Nucleus accumbens (tissue), 56 donors: ENCODE results near the gene NKIRAS1.
"Not testable (repeated sequence)": the region's sequence is repeated elsewhere in the genome, so short reads cannot be mapped to it uniquely, and the experiment has no call there.

Experiments
- DNase-seq, 56 donors: peaks; one replicate each; lab custom pipeline; 2025; lab: John Stamatoyannopoulos, UW

The NKIRAS1 gene

GRCh38 chr3:23874359-23875112, 42.3 kb downstream of the NKIRAS1 start:
- DNase-seq, result no peak

DNA sequence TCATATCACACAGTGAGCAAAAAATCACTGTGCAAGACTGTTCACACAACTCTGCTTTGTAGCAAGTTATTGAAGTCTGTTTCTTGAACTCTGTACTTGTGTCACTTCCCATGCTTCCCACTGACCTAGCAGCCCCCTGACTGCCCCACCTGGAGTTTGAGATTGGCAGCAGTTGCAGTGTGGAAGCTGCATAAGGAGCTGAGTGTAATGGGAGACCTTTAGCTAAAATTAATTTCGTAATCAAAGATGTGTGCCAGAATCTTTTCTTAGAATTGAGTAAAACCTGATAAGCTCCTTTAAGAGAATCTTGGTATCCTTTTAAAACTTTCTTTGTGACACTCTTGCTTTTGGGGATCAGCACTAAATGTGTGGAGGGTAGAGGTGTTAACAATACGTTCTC, 42.8 kb downstream of the NKIRAS1 start:
- DNase-seq, result no peak

GRCh38 chr3:23872330-23872729, 44.5 kb downstream of the NKIRAS1 start:
- DNase-seq, result no peak

DNA sequence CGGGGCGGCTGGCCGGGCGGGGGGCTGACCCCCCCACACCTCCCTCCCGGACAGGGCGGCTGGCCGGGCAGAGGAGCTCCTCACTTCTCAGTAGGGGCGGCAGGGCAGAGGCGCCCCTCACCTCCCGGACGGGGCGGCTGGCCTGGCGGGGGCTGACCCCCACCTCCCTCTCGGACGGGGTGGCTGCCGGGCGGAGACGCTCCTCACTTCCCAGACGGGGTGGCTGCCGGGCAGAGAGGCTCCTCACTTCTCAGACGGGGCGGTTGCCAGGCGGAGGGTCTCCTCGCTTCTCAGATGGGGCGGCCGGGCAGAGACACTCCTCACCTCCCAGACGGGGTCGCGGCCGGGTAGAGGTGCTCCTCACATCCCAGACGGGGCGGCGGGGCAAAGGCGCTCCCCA, 45.4 kb downstream of the NKIRAS1 start:
- DNase-seq, result not testable (repeated sequence)

GRCh38 chr3:23870663-23871043, 46.1 kb downstream of the NKIRAS1 start:
- not testable (repeated sequence) for DNase-seq

GRCh38 chr3:23869977-23870662, 46.7 kb downstream of the NKIRAS1 start:
- DNase-seq, result no peak

DNA sequence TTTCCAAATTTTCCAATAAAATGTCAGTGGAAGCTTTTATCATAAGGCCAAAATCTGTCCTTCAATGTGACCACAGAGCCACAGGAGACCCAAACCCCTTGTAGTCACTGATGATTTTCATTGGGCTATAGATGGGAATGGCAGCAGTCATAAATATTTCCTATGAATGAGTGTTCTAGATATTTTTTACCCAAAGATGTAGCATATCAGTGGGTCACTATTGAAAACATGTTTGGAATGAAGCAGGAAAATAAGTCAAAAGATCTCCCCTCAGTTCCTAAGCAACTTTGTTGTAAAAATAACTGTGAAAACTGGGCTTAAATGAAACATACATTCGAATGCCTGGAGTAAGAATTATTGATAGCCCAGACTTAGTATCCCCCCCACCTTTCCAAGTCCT, 49.0 kb downstream of the NKIRAS1 start:
- no peak for DNase-seq

- no peak for DNase-seq
These were observed 49.4 kb downstream of the NKIRAS1 start for GRCh38 chr3:23867400-23867799.

DNA sequence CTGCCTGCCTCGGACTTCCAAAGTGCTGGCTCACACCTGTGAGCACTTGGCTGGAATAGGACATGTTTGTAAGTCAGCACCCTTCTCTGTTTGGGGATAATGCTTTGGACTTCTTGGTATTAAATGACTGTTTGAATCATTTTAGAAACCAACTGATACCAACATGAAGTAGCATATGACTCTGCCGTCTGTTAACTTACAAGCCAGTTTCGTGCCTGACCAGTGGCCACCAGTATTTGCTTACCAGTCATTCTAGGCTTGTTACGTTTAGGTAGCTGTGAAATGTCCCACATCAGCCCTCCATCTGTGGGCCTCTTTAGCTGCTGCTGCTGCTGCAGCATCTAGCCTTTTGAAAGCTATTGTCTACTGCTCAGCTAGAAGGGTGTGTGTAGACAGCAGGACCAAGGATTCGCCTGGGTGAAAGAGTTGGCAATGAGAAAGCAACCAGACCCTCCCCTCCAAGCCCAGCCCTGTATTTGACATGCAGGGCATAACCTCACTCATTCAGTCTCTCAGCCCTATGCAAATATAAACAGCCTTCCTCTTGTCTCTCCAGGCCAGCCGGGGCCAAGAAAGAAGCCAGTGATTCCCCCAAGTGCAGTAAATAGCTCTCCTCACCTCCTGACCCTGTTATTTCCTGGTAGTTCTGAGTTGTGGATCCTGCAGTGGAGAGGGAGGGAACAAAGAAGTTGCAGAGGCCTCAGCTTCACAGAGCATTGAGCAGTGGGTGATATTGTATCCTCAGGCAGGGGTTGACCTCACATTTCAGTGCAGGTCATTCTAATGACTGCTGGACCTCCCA, 51.0 kb downstream of the NKIRAS1 start:
- peak in 47 of 56 donors; percentile 5 to 73 (median 41) for DNase-seq

- peak in 1 of 56 donors; percentile 8 for DNase-seq
These were observed 51.9 kb downstream of the NKIRAS1 start for GRCh38 chr3:23864931-23865330.

DNA sequence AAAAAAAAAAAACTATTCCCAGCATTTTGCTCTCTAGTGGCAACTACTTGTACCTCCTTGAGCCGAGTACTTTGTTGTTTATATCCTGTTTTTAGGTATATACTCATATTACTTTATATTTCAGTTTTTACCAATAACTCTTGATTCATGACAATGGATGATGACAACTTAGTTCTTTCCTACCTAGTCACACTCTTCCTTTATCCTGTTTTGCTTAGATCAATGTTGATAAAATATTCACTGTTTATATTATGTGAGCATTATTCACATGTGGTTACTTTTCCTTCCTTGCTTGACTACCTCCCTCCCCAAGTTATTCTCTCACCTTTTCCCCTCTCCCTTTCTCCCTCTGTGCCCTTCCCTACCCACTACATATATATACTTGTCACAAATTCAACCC, 53.7 kb downstream of the NKIRAS1 start:
- DNase-seq, result no peak

DNA sequence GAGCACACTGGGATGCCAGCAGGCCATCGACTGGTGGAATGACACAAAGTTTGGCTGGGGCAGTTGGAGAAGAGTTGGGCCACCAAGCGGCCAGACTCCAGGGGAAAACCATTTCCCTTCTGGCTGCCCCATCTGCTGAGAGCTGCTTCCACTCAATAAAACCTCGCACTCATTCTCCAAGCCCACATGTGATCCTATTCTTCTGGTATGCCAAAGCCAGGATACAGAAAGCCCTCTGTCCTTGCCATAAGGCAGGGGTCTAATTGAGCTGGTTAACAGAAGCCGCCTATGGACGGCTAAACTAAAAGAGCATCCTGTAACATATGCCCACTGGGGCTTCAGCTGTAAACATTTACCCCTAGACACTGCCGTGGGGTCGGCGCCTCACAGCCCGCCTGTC, 55.1 kb downstream of the NKIRAS1 start:
- DNase-seq, result no peak

DNA sequence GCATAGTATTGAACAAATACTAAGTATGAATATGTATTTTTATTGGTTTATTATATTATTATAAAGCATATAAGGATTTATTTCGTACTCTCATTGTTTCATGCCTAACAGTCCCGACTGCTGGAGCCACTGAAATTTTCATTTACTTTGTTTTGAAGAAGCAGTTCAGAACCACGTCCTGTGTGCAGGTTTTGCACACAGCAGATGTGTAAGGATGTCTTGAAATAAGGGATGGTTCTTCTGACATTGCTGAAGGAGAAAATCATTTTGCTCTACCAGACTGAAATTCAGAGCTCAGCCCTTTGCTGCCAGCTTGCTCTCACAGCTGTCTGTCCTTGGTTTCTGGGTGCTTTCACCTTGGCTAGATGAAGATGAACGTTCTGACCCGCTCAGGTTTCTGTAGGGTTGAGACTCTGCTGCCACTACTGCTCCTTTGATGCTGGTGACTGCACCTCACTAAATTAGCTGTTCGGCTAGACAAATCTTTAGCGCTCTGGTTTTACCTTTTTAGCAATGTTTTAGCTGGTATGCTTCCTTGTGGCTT, 56.9 kb downstream of the NKIRAS1 start:
- no peak for DNase-seq

- DNase-seq, result peak in 1 of 56 donors; percentile 9
These were observed 57.6 kb downstream of the NKIRAS1 start for GRCh38 chr3:23859012-23859743.

DNA sequence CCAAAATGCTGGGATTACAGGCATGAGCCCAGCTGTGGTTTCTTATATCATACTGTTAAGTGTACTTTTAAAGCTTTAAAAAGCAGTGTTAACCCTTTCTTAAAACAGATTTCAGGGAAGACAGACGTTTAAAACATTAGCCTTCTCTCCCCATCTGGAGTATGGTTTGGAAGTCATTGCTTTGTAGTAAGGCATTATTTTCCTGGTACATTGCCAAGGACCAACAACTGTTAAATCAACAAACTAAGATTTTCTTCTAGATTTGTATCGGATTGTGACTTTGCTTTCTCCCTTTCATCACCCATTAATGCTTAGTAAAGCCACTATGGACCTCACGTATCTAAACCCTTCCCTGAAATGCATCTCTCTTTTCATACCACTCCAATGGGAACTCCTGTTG, 60.5 kb downstream of the NKIRAS1 start:
- DNase-seq, result no peak

GRCh38 chr3:23849462-23849861, 67.3 kb downstream of the NKIRAS1 start:
- not testable (repeated sequence) for DNase-seq

DNA sequence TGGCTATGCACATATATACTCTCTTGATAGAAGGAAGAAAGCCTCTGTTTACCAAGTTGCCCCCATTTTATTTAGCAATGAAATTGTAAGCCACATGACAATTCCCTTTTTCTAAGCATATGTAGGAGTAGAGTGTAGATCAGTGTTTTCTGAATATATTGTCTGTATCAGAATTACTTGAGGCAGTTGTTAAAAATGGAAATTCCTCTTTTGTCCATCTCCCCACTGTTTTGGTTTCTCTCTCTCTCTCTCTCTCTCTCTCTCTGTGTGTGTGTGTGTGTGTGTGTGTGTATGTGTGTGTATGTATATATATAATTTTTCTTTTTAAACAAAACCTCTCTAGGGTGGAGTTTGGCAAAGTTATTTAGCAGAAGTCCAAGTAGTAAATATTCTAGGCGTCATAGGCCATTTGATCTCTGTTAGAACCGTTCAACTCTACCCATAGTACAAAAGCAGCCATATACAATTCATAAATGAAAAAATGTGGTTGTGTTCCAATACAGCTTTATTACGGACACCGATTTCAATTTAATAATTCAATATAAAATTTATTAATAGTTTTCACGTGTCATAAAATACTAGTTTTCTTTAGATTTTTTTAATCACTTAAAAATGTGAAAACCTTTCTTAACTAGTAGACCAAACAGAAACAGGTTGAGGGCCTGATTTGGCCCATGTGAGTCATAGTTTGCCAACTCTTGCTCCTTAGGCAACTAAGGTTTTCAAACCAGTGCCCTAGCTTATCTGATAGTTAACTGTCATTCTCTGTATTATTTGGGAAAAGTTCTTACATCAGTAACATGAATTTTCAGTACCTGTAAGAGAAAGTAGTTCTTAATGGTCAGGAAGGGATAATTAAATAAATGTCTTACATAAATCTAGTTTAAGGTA, 71.2 kb downstream of the NKIRAS1 start:
- no peak for DNase-seq

DNA sequence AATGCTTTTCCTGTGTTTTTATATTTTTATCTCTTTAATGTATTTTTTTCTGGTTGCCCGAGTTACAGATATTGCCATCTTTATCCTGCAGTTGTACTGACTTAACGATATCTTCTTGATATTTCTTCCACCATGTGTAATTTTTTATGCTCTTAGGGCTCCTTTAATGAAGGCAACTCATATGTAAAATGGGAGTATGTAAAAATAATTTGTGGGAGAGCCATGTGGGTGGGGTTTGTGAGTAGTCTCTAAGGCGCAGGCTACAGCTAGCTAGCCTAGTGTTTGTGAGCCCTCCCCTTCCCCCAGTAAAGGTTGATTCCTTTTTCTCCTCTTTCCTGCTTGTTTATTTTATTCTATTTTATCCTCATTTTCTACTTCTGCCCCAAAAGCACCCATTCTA, 72.9 kb downstream of the NKIRAS1 start:
- DNase-seq, result no peak
